NCI-H1048 (cell line): Measurements from ENCODE around the gene PDCD1LG2.

Experiments used
- DNase-seq: peaks from one replicate; lab custom pipeline; 2025; lab: John Stamatoyannopoulos, UW

The PDCD1LG2 gene

DNA sequence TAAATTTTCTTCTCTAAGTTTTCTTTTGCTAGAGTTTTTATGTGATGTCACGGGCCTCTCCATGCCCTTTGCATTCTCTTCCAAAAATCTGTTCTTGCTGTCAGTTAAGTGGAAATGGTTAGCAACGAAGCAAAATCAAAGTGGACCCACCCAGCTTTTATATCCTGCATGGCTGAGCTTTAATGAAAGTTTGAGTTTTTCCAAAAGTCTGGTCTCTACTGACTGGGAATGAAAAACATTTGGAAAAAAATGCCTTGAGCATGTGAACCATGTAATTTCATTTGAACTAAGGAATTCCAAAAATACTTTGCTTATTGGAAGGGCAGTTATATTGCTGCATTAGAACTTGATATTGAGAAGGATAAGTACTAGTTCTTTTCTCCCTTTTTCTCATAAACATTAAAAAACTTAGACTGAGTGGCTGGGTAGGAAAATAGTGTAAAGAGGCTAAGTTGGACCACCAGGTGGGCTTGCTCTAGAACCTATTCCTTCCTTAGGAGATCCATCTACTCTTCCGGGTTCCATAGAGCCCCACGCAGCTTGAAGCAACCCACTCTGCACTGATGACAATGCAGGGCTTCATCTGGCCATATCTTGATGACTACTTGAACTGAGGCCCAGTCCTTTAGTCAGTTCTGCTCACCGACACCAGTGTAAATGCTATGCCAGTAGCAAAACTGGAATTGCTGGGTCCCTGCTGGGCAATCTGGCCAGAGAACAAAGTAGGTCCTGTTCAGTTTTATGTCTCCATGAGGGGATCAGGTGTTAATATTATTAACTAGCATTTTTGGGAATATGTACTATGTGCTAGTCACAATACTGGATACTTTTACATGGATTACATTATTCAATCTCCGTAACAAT is 101.2 kb downstream of the PDCD1LG2 start:
- no peak for DNase-seq

DNA sequence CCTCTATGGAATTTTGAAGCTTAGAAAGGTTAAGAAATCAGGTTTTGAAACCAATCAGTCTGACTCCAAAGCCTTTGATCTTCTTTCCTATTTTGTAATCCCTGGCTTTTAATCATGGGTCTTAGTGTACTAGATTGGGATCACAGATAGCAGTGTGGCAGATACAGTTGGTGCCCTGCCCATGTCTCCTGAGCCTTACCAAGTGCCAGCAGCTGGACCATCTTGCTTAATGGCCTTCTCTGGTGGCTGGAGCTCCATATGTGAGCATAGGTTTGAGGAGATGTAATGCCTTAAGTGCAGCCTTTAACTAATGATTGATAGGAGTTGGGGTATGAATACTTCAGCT is 101.8 kb downstream of the PDCD1LG2 start:
- DNase-seq: no peak

DNA sequence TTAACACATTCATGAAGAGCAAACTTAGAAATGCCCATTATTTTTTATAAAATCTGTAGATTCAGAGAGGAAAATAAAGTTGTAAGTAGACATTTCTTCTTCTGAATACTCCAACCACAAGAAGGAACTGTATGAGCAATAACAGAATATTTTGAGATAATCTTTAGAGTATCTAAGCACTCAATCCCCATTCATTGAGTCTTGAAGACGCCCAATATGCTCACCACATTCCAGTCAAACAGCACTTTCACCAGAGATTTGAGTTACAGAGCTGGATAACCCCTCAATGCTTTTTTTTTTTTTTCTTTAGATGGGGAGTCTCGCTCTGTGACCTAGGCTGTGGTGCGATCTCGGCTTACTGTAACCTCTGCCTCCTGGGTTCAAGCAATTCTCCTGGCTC is 103.9 kb downstream of the PDCD1LG2 start:
- no peak for DNase-seq

DNA sequence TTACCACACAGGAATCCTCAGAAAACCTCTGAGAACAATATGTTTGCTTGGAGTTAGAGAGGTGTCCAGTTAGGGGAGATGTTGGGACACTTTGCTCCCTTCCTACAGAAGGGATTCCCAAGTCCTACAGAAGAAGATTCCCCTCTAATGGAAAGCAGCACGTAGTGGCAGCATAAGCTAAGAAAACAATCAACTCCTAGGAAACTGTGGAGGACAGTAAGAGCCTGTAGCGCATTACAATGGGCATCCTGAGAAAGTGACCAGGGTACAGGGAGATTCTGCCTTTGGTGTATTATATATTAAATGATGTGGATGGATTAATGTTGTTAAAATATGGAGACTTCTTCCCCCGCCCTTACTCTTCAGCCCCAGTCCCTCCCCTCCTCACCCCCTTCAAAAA is 104.7 kb downstream of the PDCD1LG2 start:
- DNase-seq: no peak

DNA sequence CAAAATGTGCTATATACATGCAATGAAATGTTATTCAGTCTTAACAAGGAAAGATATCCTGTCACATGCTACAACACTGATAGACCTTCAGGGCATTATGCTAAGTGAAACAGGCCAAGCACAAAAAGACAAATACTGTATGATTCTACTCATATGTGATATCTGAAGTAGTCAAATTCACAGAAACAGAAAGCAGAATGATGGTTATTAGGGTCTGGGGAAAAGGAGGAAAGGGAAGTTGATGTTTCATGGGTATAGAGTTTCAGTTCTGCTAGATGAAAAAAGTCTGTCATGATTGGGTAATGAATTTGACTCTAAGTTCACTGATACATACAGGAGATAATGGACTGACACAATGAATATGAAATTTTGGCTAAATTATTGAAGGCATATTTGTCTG is 107.4 kb downstream of the PDCD1LG2 start:
- no peak for DNase-seq

DNA sequence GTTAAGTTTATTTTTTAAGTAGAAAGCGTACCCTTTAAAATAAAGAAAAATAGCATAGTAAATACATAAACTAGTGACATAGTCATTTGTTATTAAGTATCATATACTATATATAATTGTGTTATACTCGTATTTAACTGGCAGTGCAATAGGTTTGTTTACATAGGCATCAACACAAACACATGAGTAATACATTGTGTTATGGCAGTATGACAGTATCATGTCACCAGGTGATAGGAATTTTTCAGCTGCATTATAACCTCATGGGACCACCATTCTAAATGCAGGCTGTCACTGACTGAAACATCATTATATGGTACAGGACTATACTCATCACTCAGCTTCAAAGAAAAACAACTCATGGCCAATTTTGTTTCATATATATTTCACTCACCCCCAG is 110.2 kb downstream of the PDCD1LG2 start:
- DNase-seq: no peak
